Measurements from ENCODE around the gene LRRC4C.

LRRC4C gene

GRCh38 chr11:41018224-41018623 is 441.2 kb downstream of the LRRC4C start:
- Histone ChIP-seq H3K9me3 (ENCODE audit: insufficient read depth, low read length, severe bottlenecking) (no peaks in the 10 kb centered on the region), H3K27me3 (ENCODE audit: insufficient read depth, low read length, poor library complexity) (no peaks in the 10 kb centered on the region), H3K4me2 (ENCODE audit: insufficient read depth, low read length) (no peak overlapping the region), H3K36me3 (ENCODE audit: insufficient read depth, low read length) (no peaks in the 10 kb centered on the region), H3K9ac (ENCODE audit: low read depth, low read length) (no peak overlapping the region), H3K27ac (ENCODE audit: low read length) (no peak overlapping the region), H3K4me1 (ENCODE audit: insufficient read depth, low read length) (no peaks in the 10 kb centered on the region), H3K4me3 (ENCODE audit: low read depth in 1 of 2, low read length in 2 of 2) (no peak overlapping the region), H2AFZ (ENCODE audit: low read depth, low read length) (no peak overlapping the region), H3K79me2 (ENCODE audit: insufficient read depth, low read length) (no peaks in the 10 kb centered on the region), H4K20me1 (ENCODE audit: insufficient read depth, low read length) (no peaks in the 10 kb centered on the region)
- no peak for ATAC-seq (ENCODE audit: insufficient read depth, low read depth)
- DNase-seq, result no peak
- TF ChIP-seq CTCF (IDR thresholded peaks at IDR 0.05; ENCODE audit: borderline replicate concordance, extremely low read depth, low read length, poor library complexity, severe bottlenecking), result no peak
- no peak for TF ChIP-seq EZH2 (IDR thresholded peaks at IDR 0.05; ENCODE audit: borderline replicate concordance, low read depth, low read length, severe bottlenecking)

- Histone ChIP-seq H3K9me3 (ENCODE audit: insufficient read depth, low read length, severe bottlenecking) (no peaks in the 10 kb centered on the region), H3K36me3 (ENCODE audit: insufficient read depth, low read length) (no peaks in the 10 kb centered on the region), H3K27me3 (ENCODE audit: insufficient read depth, low read length, poor library complexity) (no peaks in the 10 kb centered on the region), H2AFZ (ENCODE audit: low read depth, low read length) (no peak overlapping the region), H3K4me2 (ENCODE audit: insufficient read depth, low read length) (no peak overlapping the region), H3K27ac (ENCODE audit: low read length) (no peak overlapping the region), H3K4me3 (ENCODE audit: low read depth in 1 of 2, low read length in 2 of 2) (no peak overlapping the region), H4K20me1 (ENCODE audit: insufficient read depth, low read length) (no peaks in the 10 kb centered on the region), H3K79me2 (ENCODE audit: insufficient read depth, low read length) (no peaks in the 10 kb centered on the region), H3K4me1 (ENCODE audit: insufficient read depth, low read length) (no peaks in the 10 kb centered on the region), H3K9ac (ENCODE audit: low read depth, low read length) (no peak overlapping the region)
- TF ChIP-seq CTCF (IDR thresholded peaks at IDR 0.05; ENCODE audit: borderline replicate concordance, extremely low read depth, low read length, poor library complexity, severe bottlenecking) (no peak), EZH2 (IDR thresholded peaks at IDR 0.05; ENCODE audit: borderline replicate concordance, low read depth, low read length, severe bottlenecking) (no peak)
- DNase-seq (no peak), ATAC-seq (ENCODE audit: insufficient read depth, low read depth) (no peak)
These were observed 448.9 kb downstream of the LRRC4C start for GRCh38 chr11:41010361-41011050.

GRCh38 chr11:41005986-41006385 is 453.5 kb downstream of the LRRC4C start:
- H3K4me1 ChIP-seq (ENCODE audit: insufficient read depth, low read length), result no peaks in the 10 kb centered on the region
- ATAC-seq (ENCODE audit: insufficient read depth, low read depth) (no peak), DNase-seq (no peak)
- H2AFZ ChIP-seq (ENCODE audit: low read depth, low read length), result no peak overlapping the region
- H3K36me3 ChIP-seq (ENCODE audit: insufficient read depth, low read length), result no peaks in the 10 kb centered on the region
- TF ChIP-seq CTCF (IDR thresholded peaks at IDR 0.05; ENCODE audit: borderline replicate concordance, extremely low read depth, low read length, poor library complexity, severe bottlenecking) (no peak), EZH2 (IDR thresholded peaks at IDR 0.05; ENCODE audit: borderline replicate concordance, low read depth, low read length, severe bottlenecking) (no peak)
- H3K79me2 ChIP-seq (ENCODE audit: insufficient read depth, low read length), result no peaks in the 10 kb centered on the region
- no peak overlapping the region for H3K9ac ChIP-seq (ENCODE audit: low read depth, low read length)
- H3K4me3 ChIP-seq (ENCODE audit: low read depth in 1 of 2, low read length in 2 of 2), result no peak overlapping the region
- no peaks in the 10 kb centered on the region for H3K9me3 ChIP-seq (ENCODE audit: insufficient read depth, low read length, severe bottlenecking)
- no peaks in the 10 kb centered on the region for H4K20me1 ChIP-seq (ENCODE audit: insufficient read depth, low read length)
- no peak overlapping the region for H3K27ac ChIP-seq (ENCODE audit: low read length)
- no peaks in the 10 kb centered on the region for H3K27me3 ChIP-seq (ENCODE audit: insufficient read depth, low read length, poor library complexity)
- H3K4me2 ChIP-seq (ENCODE audit: insufficient read depth, low read length), result no peak overlapping the region
